K562 (cell line): Measurements from ENCODE around the gene ICAM3.

Experiments used
- BHLHE40 ChIP-seq: IDR thresholded peaks from 2 replicates; pipeline ENCODE4 v1.6.1; 2011; ENCODE audit warnings: low read length, improper control_type of control experiment
- EP300 ChIP-seq: IDR thresholded peaks from 2 replicates; pipeline ENCODE4 v1.6.1; 2012; ENCODE audit warnings: low read length, improper control_type of control experiment
- EZH2 ChIP-seq: IDR thresholded peaks from 2 replicates; pipeline ENCODE4 v1.6.1; 2012; ENCODE audit warnings: low read depth, mild to moderate bottlenecking, inconsistent platforms, low read length, borderline replicate concordance
- FOSL1 ChIP-seq: fragments of 200-800 bp; sonication (Bioruptor generic); conservative IDR thresholded peaks from 2 replicates; pipeline ENCODE4 v1.6.1; 2016; ENCODE audit warnings: missing genetic modification characterization, missing compliant biosample characterization
- MEIS2 ChIP-seq: fragments of 450-650 bp; IDR thresholded peaks from 2 replicates; pipeline ENCODE4 v1.6.1; 2014; ENCODE audit warnings: mild to moderate bottlenecking; ENCODE audit not compliant: partially characterized antibody
- POLR2A ChIP-seq: fragments of 450-650 bp; conservative IDR thresholded peaks from 2 replicates; pipeline ENCODE4 v1.6.1; 2016
- TBL1XR1 ChIP-seq, 2 experiments: IDR thresholded peaks; 2 replicates each; pipeline ENCODE4 v1.6.1; 2012; ENCODE audit warnings: improper control_type of control experiment in 2 of 2, low read length in 2 of 2, mild to moderate bottlenecking in 1 of 2
- U2AF2 ChIP-seq: fragments of 200-400 bp; formaldehyde crosslinking; optimal IDR thresholded peaks from 2 replicates; pipeline ENCODE3; 2017; ENCODE audit warnings: low read depth, mild to moderate bottlenecking, low read length
- TF ChIP-seq, protein P1 (sequence below), 3 experiments: IDR thresholded peaks in 2 of 3; conservative IDR thresholded peaks in 1 of 3; 2 replicates each; pipeline ENCODE4 v1.5.1; 2011 to 2012; ENCODE audit warnings: low read length in 3 of 3, mild to moderate bottlenecking in 3 of 3, control low read depth in 2 of 3, improper control_type of control experiment in 1 of 3, inconsistent platforms in 1 of 3, low read depth in 1 of 3, mixed read lengths in 1 of 3, moderate library complexity in 1 of 3; ENCODE audit not compliant: insufficient read depth in 2 of 3
- TF ChIP-seq, protein P2 (sequence below): fragments of 450-650 bp; IDR thresholded peaks from 2 replicates; pipeline ENCODE4 v1.7.0; 2016; ENCODE audit warnings: borderline replicate concordance
- TF ChIP-seq, protein P3 (sequence below): sonication (generic); formaldehyde crosslinking; IDR thresholded peaks from 2 replicates; pipeline ENCODE4 v1.9.0; 2022; ENCODE audit warnings: mild to moderate bottlenecking, missing genetic modification reagents
- TF ChIP-seq, protein P4 (sequence below): fragments of 250-450 bp; sonication (Bioruptor Pico); IDR thresholded peaks from 2 replicates; pipeline ENCODE4 v1.5.1; 2021; ENCODE audit warnings: mild to moderate bottlenecking

- TF ChIP-seq TBL1XR1 (IDR thresholded peaks at IDR 0.05; ENCODE audit: low read length in 2 of 2) = 0 out of 4 replicates have a peak, but pooled peaks of 1 of the 2 experiments have one; percentile 19
- TF ChIP-seq BHLHE40 = no peak
- no peak for TF ChIP-seq EZH2
- TF ChIP-seq MEIS2 = no peak
- TF ChIP-seq, protein P1, sequence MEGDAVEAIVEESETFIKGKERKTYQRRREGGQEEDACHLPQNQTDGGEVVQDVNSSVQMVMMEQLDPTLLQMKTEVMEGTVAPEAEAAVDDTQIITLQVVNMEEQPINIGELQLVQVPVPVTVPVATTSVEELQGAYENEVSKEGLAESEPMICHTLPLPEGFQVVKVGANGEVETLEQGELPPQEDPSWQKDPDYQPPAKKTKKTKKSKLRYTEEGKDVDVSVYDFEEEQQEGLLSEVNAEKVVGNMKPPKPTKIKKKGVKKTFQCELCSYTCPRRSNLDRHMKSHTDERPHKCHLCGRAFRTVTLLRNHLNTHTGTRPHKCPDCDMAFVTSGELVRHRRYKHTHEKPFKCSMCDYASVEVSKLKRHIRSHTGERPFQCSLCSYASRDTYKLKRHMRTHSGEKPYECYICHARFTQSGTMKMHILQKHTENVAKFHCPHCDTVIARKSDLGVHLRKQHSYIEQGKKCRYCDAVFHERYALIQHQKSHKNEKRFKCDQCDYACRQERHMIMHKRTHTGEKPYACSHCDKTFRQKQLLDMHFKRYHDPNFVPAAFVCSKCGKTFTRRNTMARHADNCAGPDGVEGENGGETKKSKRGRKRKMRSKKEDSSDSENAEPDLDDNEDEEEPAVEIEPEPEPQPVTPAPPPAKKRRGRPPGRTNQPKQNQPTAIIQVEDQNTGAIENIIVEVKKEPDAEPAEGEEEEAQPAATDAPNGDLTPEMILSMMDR (IDR thresholded peaks at IDR 0.05 in 2 of 3, conservative IDR thresholded peaks at IDR 0.05 in 1 of 3; ENCODE audit: insufficient read depth in 2 of 3, low read depth in 1 of 3, low read length in 3 of 3) = no peak
- TF ChIP-seq, protein P2, sequence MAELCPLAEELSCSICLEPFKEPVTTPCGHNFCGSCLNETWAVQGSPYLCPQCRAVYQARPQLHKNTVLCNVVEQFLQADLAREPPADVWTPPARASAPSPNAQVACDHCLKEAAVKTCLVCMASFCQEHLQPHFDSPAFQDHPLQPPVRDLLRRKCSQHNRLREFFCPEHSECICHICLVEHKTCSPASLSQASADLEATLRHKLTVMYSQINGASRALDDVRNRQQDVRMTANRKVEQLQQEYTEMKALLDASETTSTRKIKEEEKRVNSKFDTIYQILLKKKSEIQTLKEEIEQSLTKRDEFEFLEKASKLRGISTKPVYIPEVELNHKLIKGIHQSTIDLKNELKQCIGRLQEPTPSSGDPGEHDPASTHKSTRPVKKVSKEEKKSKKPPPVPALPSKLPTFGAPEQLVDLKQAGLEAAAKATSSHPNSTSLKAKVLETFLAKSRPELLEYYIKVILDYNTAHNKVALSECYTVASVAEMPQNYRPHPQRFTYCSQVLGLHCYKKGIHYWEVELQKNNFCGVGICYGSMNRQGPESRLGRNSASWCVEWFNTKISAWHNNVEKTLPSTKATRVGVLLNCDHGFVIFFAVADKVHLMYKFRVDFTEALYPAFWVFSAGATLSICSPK = no peak
- no peak for TF ChIP-seq EP300
- TF ChIP-seq POLR2A = no peak
- TF ChIP-seq, protein P3, sequence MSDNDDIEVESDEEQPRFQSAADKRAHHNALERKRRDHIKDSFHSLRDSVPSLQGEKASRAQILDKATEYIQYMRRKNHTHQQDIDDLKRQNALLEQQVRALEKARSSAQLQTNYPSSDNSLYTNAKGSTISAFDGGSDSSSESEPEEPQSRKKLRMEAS (CRISPR knock-in tag) = no peak
- peak; percentile 60 for TF ChIP-seq FOSL1 (tag)
- TF ChIP-seq, protein P4, sequence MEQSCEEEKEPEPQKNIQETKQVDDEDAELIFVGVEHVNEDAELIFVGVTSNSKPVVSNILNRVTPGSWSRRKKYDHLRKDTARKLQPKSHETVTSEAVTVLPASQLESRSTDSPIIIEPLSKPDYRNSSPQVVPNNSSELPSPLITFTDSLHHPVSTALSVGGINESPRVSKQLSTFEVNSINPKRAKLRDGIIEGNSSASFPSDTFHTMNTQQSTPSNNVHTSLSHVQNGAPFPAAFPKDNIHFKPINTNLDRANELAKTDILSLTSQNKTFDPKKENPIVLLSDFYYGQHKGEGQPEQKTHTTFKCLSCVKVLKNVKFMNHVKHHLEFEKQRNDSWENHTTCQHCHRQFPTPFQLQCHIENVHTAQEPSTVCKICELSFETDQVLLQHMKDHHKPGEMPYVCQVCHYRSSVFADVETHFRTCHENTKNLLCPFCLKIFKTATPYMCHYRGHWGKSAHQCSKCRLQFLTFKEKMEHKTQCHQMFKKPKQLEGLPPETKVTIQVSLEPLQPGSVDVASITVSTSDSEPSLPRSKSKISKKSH (CRISPR knock-in tag) = no peak
- TF ChIP-seq U2AF2 = no peak
Observed at GRCh38 chr19:10305139-10305806, 34.2 kb downstream of the ICAM3 start.
